GM11168 (cell line): ENCODE data around the gene DNAJC3.

Experiments used
- in situ Hi-C: fragments of 300-500 bp; cut with MboI; formaldehyde crosslinking; loops from one replicate; pipeline ENCODE4 v1.12.0; 2022; ENCODE audit warnings: low sequenced_read_pairs; ENCODE audit not compliant: unreplicated experiment

The DNAJC3 gene

GRCh38 chr13:95814495-95814894 is 137.6 kb downstream of the DNAJC3 start:
- in situ Hi-C loops = loop anchor here (25.0 kb wide), 1 partner anchor 202 kb away; no protein-coding TSS in a partner anchor

GRCh38 chr13:95822303-95822702 is 145.4 kb downstream of the DNAJC3 start:
- in situ Hi-C loops = loop anchor here (25.0 kb wide), 1 partner anchor 210 kb away; no protein-coding TSS in a partner anchor

DNA sequence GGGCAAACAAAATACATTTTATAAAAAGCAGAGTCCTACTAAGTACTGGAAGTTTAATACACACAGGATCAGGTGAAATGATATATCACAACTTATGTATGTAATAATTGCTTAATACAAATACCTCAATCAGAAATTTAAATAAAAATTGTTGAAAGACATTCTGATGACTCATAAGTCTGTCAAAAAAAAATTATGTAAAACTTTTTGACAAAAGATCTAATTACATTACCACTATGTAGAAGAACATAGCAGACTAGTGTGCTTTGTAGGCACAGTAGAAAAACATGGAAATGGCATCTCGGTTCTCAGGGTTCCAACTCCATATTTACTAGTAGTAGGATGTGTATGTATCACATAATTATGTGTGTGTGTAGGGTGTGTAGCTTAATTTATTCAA is 156.2 kb downstream of the DNAJC3 start:
- in situ Hi-C loops = loop anchor here (25.0 kb wide), 1 partner anchor 296 kb away; no protein-coding TSS in a partner anchor

DNA sequence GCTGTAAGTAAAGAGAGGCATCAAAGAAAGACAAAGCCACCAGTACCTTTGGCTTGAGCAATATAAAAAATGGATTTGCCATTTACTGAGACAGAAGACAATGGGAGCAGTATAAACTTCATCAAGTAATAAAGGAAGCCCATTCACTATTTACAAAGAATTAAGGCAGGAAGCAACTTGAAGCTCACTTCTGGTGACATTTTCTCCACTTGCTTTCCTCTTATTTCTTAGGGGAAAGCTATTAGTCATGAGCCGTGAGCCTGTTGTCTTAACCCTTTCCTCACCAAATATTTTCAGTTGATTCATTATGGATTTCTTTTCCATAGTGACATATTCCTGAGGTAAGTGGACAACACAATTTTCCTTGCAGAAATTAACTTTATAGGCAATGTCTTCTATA is 156.8 kb downstream of the DNAJC3 start:
- in situ Hi-C loops = loop anchor here (25.0 kb wide), 1 partner anchor 296 kb away; no protein-coding TSS in a partner anchor

DNA sequence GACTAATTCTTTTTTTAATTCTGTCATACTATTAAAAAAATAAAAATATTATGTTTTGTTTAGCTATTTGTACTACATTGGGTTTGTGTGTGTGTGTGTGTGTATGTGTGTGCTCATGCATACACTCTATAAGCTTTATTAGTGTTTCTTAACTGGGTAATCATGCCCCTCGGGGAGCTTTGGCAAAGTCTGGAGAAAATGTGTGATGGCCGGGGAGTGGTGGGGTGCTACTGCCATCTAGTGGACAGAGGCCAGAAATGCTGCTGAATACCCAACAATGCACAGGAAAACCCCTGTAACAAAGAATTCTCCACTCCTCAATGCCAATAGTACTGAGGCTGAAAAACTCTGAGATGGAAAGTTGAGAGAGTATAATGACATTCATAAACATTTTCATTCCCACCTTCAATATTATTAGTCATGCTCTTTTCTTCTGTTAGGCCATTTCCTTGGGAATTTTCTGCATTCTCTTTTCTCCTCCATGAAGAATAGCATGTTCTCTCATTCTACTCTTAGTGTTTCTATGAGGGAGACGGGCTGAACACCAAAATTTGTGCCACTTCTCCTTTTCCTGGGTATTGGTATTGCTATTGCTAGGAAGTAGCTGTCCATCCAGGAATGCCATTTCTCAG is 157.3 kb downstream of the DNAJC3 start:
- in situ Hi-C loops = loop anchor here (25.0 kb wide), 1 partner anchor 297 kb away; no protein-coding TSS in a partner anchor

DNA sequence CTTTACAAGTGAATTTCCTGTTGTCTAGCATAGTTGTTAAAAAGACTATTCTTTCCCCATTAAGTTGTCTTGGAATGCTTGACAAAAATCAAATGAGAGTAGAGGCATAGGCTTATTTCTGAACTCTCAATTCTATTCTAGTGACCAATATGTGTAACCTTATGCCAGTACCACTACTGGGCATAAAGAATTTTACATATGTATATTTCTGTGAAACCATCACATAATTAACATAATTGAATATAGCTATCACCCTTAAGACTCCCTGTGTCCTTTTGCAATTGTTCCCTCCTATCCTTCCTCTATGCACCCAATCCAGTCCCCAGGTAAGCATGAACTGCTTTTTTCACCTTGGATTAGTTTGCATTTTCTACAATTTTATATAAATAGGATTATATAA is 165.0 kb downstream of the DNAJC3 start:
- in situ Hi-C loops = loop anchor here (25.0 kb wide), 1 partner anchor 305 kb away; no protein-coding TSS in a partner anchor

DNA sequence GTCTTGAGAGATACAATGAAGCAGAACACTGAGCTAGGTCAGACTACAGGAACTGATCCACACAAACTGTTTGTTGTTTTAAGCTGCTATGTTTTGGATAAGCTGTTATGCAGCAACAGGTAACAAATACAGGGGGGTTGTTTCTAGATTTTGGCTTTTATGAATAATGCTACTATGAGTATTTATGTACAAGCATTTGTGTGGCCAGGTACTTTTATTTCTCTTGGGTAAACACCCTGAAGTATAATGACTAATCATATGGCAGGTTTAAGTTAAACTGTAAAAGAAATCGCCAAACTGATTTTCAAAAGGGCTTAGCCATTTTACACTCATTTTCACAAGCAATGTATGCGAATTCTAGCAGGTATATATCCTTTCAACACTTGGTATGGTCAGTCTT is 166.0 kb downstream of the DNAJC3 start:
- in situ Hi-C loops = loop anchor here (25.0 kb wide), 1 partner anchor 306 kb away; no protein-coding TSS in a partner anchor
